GM06990 (cell line): Measurements from ENCODE around the gene COX7A2.

ENCODE experiments used
- DNase-seq: peaks from one replicate; pipeline ENCODE4 v3.0.0-alpha.2; 2011; ENCODE audit not compliant: insufficient read length; ENCODE audit errors: extremely low read depth
- H3K27me3 ChIP-seq: replicated peaks from 2 replicates; pipeline ENCODE4 v1.6.0; 2011; ENCODE audit warnings: low read length; ENCODE audit not compliant: control insufficient read depth, insufficient read depth
- H3K36me3 ChIP-seq: 2 replicates; pipeline ENCODE4 v1.5.1; 2011; ENCODE audit warnings: low read length; ENCODE audit not compliant: control insufficient read depth, insufficient read depth
- H3K4me3 ChIP-seq: replicated peaks from 2 replicates; pipeline ENCODE4 v1.5.1; 2011; ENCODE audit warnings: low read depth, mild to moderate bottlenecking, control low read depth, low read length
- TF ChIP-seq, protein P1 (sequence below): IDR thresholded peaks from 2 replicates; pipeline ENCODE4 v1.5.1; 2011; ENCODE audit warnings: low read length, control low read depth, mild to moderate bottlenecking, inconsistent platforms; ENCODE audit not compliant: insufficient read depth, poor library complexity, severe bottlenecking

Gene COX7A2

DNA sequence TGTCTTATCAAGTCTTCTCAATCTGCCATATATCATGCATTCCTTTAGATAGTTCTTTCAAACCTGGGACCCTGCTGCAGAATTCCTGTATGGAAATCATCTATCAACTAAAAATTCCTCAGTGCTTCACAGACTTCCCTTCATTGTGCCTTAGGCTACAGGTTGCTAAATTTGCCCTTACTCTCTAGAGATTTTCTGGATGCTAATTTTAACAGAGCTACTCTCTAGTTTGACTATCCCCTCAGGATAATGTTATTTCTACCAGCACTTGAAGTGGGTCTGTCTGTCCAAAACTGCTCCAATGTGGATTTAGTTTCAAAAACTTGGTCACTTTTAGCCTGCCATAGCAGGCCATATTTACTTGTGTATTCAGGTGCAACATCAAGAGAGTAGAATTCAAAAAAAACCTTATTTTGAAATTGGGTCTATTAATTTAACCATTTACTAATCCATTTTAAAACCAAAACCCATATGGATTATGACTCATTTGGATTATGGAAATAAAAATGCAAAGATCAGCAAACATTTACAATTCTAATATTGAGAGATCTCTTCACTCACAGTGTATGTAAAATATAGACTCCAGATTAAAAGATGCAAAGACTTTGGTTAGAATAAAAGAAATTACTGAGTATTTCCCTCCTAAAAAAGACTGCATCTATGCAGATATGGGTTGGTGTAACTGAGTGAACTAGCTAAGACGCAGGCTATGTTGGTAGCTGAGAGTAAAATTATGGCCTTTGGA lies 13.9 kb upstream of the COX7A2 start:
- TF ChIP-seq, protein P1, sequence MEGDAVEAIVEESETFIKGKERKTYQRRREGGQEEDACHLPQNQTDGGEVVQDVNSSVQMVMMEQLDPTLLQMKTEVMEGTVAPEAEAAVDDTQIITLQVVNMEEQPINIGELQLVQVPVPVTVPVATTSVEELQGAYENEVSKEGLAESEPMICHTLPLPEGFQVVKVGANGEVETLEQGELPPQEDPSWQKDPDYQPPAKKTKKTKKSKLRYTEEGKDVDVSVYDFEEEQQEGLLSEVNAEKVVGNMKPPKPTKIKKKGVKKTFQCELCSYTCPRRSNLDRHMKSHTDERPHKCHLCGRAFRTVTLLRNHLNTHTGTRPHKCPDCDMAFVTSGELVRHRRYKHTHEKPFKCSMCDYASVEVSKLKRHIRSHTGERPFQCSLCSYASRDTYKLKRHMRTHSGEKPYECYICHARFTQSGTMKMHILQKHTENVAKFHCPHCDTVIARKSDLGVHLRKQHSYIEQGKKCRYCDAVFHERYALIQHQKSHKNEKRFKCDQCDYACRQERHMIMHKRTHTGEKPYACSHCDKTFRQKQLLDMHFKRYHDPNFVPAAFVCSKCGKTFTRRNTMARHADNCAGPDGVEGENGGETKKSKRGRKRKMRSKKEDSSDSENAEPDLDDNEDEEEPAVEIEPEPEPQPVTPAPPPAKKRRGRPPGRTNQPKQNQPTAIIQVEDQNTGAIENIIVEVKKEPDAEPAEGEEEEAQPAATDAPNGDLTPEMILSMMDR, result no peak
- peaks cover 6% of the 10 kb centered on the region for H3K36me3 ChIP-seq

DNA sequence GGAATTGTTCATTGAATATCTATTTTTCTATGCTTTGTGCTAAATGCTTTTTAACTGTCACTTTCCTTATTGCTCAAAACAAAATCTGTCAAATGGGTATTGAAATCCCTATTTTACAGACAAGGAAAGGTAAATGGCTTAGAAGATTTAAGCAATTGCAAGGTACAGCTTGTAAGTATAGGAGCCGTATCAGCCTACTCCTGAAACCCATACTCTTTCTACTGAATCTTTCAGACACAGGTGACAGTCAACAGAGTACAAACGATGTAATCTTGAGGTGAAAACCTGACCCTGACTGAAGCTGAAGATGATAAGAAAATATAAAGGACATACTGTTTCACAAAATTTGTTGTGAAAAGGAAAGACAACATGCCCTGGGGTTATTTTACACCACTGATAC lies 7.0 kb upstream of the COX7A2 start:
- TF ChIP-seq, protein P1, result no peak
- Histone ChIP-seq H3K27me3 (no peaks in the 10 kb centered on the region), H3K4me3 (no peak overlapping the region), H3K36me3 (peaks cover 3% of the 10 kb centered on the region)
- no peak for DNase-seq

More for the DNA sequence above, 13.9 kb upstream of the COX7A2 start:
- Histone ChIP-seq H3K27me3 (no peaks in the 10 kb centered on the region), H3K4me3 (no peak overlapping the region)
- DNase-seq, result no peak

DNA sequence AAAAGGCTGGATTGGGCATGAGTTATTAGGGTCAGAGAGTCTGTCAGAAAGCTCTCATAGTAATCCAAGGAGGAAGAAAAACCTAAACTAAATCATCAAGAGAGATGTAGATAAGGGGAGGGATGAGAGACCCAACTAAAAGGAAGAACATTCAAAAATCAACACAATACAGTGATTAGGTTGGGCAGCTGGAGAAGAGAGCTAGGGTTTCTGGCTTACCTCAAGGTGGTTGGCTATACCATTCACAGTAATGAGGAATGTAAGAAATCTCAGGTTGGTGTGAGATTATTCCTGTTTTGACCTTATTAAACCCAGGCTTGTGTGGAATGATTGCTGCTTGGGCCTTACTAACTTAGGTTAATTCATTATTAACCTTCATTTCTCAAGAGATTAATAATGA lies 6.2 kb upstream of the COX7A2 start:
- DNase-seq, result no peak
- no peaks in the 10 kb centered on the region for H3K27me3 ChIP-seq
- TF ChIP-seq, protein P1, result no peak
- no peak overlapping the region for H3K4me3 ChIP-seq
- H3K36me3 ChIP-seq, result peaks cover 3% of the 10 kb centered on the region

DNA sequence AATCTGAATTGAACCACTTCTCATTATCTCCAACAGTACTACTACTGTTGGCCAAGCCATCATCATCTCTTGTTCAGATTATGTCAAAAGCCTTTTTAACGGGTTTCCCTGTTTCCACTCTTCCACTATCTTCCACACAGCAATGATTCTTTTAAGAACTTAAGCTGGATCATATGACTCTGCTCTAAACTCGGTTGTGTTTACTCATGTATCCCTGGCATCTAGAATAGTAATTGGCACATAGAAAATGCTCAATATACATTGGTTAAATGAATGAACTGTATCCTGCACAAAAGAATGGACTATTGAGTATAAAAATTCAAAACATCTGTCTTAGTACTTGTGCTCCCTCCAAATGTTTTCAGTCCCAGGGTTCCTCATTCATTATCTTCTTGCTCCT lies 2.8 kb upstream of the COX7A2 start:
- no peaks in the 10 kb centered on the region for H3K27me3 ChIP-seq
- TF ChIP-seq, protein P1, result no peak
- no peak for DNase-seq
- no peak overlapping the region for H3K4me3 ChIP-seq
- H3K36me3 ChIP-seq, result no peaks in the 10 kb centered on the region

DNA sequence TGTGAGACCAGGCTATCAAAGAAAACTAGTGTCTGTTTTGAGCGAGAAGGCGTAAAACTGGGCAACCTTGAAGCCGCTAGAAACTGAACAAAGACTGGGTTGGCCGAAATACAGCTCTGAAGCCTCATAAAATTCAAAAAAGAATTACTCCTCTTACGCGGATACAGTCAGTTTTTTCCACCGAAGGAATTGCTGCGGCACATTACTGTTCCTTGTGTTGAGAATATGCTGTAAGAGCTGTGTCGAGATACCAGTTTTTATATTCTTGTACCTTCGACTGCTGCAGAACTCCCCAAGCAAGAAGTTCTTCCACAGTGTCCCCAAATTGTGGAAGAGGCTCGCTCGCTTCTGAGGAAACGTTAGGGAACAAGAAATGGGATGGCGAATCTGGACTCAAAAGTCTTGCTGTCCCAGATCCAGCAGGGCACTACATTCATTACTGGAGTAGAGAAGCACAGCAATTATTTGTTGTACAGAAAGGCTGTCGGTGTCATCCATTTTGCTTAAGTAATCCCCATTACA lies 523 bp upstream of the COX7A2 start:
- TF ChIP-seq, protein P1, result no peak
- DNase-seq, result no peak
- H3K27me3 ChIP-seq, result no peaks in the 10 kb centered on the region
- H3K36me3 ChIP-seq, result peaks cover under 1% of the 10 kb centered on the region
- H3K4me3 ChIP-seq, result peak overlapping the region; percentile 78
